Stimulated activated CD4-positive, alpha-beta T cell treated with anti-CD3 and anti-CD28 coated beads, Interleukin-2, amount 100 ng/mL, for 24 hours (primary cell): ENCODE results near the gene IFNA4.
"Not testable (repeated sequence)": the region's sequence is repeated elsewhere in the genome, so short reads cannot be mapped to it uniquely, and the experiment has no call there.

Experiments used
- DNase-seq, 2 donors: peaks; one replicate each; pipeline ENCODE4 v3.0.0-alpha.2; 2020

Gene IFNA4

DNA sequence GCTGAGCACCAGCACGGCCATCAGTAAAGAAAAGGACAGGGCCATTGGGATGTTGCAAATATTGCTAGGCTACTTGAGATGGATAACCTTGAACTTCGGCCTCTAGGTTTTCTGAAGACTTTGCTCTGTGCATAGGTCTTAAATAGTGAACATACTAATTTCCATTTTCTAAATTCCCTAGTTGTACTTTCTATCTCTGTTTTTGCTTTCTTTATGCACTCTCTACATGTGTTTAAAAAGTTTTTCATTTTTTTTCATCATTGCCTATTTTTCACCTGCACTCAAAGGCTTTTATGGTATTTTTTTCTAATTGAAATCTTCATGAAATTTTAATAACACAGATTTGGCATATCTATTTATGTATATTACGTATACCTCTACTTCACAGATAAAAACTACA, at the start of gene IFNA4:
IFNA4 (minus strand) TSS at position 101 of the 400 bp plus-strand sequence; CDS start at position 45, 56 bp downstream.
- DNase-seq: not testable (repeated sequence)

GRCh38 chr9:21236360-21236714, 49.0 kb upstream of the IFNA4 start:
- DNase-seq: not testable (repeated sequence)

DNA sequence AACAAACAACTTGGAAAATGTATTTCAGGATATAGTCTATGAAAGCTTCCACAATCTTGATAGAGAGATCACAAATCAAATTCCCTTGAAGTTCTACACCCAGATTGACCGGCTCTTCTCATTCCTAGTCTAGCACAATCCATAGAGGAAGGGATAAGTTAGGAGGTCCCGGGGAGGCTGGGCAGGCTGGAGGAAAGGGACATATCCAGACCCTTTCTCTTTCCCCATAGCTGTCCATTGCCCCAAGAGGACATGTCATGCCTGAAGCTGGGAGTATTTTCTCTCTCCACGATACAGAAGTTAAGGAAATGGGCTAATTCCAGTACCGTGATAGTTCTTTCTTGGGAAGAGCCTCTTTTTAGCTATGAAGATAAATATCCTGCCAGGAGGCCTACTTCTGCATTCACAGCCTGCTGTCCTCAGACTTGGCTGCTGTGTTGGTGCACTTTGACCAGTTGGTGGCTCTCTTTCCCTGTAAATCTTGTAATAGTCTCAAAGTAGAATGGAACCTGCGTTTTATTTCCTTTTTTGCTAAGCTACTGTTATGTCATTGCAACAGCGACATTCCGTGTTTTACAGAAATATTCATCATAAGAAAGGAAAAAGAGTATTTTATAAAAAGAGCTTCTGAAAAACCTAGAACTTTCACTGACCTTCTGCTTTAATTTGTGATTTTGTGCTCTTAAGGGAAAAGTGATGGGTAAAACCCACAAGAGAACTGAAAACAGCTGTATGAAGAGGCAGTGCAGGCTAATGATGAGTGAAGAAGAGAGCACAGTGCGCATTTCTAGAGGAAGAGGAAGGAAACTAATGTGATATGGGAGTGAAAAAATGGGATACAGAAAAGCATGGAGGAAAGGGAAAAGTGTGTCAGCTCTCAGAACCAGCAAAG, 48.3 kb upstream of the IFNA4 start:
- DNase-seq: peak in 1 of 2 donors; percentile 22

DNA sequence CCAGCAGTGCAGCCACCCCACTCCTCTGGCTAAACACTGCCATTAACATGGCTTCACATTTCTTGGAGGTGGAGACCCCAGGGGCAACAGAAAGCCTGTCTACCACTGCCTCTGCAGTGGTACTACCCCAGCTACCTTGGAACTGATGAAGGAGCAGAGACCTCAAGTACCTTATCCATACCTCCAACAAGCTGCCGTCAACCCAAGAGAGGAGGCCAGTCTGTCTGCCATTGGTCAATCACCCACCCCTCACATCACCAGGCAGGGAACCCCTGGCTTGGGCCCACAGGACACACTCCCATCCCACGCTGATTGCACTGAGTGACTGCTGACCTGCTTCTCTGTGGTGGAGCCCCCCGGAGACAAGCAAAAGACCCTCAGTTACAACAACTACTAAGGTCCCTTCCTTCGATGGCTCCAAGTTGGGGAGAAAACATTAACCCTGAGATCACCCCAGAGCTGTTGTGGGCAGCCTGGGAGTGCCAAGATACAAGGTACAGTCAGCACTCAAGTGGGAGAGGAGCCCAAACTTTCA, 46.8 kb upstream of the IFNA4 start:
- DNase-seq: no peak

- no peak for DNase-seq
Observed at GRCh38 chr9:21233258-21233657, 45.9 kb upstream of the IFNA4 start.

- no peak for DNase-seq
Observed at GRCh38 chr9:21228122-21228521, 40.7 kb upstream of the IFNA4 start, which contains the start of gene IFNA17. IFNA17 (minus strand) TSS chr9:21228222; CDS start chr9:21228173, 49 bp downstream.

GRCh38 chr9:21217211-21217610, 29.8 kb upstream of the IFNA4 start, which contains the start of gene IFNA16:
IFNA16 (minus strand) TSS chr9:21217311; CDS start chr9:21217305, 6 bp downstream.
- not testable (repeated sequence) for DNase-seq

- DNase-seq: not testable (repeated sequence)
Observed at GRCh38 chr9:21213411-21214326, 26.3 kb upstream of the IFNA4 start.

GRCh38 chr9:21212160-21212559, 24.8 kb upstream of the IFNA4 start:
- DNase-seq: not testable (repeated sequence)

- DNase-seq: not testable (repeated sequence)
Observed at GRCh38 chr9:21210782-21211181, 23.4 kb upstream of the IFNA4 start.

GRCh38 chr9:21210311-21210710, 22.9 kb upstream of the IFNA4 start:
- no peak for DNase-seq

GRCh38 chr9:21207043-21207442, 19.7 kb upstream of the IFNA4 start, which contains the start of gene IFNA10:
IFNA10 (minus strand) TSS chr9:21207143; CDS start chr9:21207097, 46 bp downstream.
- DNase-seq: not testable (repeated sequence)

DNA sequence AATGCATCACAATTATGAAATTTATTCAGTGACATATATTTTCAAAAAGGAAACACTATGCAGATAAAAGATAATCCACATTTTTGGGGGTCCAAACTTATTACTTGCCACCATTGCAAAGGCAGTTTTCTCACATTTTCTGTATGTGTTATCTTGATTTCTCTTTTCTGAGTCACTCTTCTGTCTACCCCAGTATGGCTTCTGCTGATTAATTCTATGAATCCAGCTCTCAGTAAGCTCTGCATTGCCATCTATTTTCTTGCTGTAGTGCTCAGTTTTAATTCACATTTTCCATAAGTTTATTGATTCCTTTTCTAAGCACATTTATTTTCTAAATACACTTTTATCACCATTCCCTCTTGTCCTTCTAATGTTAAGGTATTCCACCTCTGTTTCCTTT, 17.8 kb upstream of the IFNA4 start:
- no peak for DNase-seq

GRCh38 chr9:21202105-21202504, 14.7 kb upstream of the IFNA4 start, which contains the start of gene IFNA7:
IFNA7 (minus strand) TSS chr9:21202205; CDS start chr9:21202165, 40 bp downstream.
- DNase-seq: not testable (repeated sequence)

DNA sequence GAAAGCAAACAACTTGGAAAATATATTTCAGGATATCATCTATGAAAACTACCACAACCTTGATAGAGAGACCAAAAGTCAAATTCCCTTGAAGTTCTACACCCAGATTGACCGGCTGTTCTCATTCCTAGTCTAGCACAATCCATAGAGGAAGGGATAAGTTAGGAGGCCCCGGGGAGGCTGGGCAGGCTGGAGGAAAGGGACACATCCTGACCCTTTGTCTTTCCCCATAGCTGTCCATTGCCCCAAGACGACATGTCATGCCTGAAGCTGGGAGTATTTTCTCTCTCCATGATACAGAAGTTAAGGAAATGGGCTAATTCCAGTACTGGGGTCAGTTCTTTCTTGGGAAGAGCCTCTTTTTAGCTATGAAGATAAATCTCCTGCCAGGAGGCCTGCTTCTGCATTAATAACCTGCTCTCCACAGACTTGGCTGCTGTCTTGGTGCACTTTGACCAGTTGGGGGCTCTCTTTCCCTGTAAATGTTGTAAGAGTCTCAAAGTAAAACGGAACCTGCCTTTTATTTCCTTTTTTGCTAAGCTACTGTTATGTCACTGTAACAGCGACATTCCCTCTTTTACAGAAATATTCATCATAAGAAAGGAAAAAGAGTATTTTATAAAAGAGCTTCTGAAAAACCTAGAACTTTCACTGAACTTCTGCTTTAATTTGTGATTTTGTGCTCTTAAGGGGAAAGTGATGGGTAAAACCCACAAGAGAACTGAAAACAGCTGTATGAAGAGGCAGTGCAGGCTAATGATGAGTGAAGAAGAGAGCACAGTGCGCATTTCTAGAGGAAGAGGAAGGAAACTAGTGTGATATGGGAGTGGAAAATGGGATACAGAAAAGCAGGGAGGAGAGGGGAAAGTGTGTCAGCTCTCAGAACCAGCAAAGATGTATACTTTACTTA, 7.7 kb upstream of the IFNA4 start:
- DNase-seq: peak; percentile 22 to 34

DNA sequence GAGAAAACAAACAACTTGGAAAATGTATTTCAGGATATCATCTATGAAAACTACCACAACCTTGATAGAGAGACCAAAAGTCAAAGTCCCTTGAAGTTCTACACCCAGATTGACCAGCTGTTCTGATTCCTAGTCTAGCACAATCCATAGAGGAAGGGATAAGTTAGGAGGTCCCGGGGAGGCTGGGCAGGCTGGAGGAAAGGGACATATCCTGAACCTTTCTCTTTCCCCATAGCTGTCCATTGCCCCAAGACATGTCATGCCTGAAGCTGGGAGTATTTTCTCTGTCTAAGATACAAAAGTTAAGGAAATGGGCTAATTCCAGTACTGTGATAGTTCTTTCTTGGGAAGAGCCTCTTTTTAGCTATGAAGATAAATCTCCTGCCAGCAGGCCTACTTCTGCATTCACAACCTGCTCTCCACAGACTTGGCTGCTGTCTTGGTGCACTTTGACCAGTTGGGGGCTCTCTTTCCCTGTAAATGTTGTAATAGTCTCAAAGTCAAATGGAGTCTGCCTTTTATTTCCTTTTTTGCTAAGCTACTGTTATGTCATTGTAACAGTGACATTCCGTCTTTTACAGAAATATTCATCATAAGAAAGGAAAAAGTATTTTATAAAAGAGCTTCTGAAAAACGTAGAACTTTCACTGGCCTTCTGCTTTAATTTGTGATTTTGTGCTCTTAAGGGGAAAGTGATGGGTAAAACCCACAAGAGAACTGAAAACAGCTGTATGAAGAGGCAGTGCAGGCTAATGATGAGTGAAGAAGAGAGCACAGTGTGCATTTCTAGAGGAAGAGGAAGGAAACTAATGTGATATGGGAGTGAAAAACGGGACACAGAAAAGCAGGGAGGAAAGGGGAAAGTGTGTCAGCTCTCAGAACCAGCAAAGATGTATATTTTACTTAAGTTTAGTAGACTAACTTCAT, 4.3 kb downstream of the IFNA4 start:
- DNase-seq: peak in 1 of 2 donors; percentile 11

- no peak for DNase-seq
Observed at GRCh38 chr9:21174671-21175070, 12.7 kb downstream of the IFNA4 start.

DNA sequence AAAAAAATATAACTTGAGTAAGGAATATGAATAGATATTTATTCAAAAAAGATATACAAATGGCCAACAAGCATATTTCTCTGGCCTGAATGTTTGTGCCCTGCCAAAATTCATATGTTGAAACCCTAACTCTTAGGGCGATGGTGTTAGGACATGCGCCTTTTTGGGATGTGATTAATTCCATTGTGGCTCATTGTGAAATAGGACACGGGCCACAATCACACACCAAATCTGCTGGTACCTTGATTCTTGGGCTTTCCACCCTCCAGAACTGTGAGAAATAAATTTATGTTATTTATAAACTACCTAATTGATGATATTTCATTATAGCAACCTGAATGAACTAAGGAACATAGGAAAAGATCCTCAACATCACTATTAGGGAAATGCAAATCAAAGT, 15.2 kb downstream of the IFNA4 start:
- DNase-seq: no peak

GRCh38 chr9:21171351-21171750, 16.0 kb downstream of the IFNA4 start:
- no peak for DNase-seq

- not testable (repeated sequence) for DNase-seq
Observed at GRCh38 chr9:21166560-21166959, 20.8 kb downstream of the IFNA4 start, which contains the start of gene IFNA21. IFNA21 (minus strand) TSS chr9:21166660; CDS start chr9:21166612, 48 bp downstream.
